ENCODE measurements around the gene MEX3B.

Gene MEX3B

DNA sequence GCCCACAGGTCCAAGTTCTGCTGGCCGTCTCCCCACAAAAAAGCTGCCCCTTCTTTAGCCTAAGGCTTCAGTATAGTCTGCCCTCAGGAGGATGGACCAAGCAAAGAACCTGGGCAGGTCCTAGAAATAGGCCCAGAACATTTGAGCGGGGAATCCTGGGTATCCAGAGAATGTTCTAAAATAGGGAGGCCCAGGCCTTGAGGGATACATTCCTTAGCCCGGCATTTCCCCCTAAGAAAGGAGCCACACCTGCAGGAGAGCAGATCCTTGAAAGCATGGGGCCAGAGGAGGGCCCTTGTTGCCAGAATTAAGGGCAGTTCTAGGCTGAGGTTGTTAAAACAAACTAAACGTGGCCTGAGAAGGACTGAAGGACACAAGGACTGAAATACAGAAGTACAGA, 20.6 kb upstream of the MEX3B start:
- DNase-seq (ENCODE audit: insufficient read length) (no peak), FAIRE-seq (no peak)
- TF ChIP-seq TAF1 (IDR thresholded peaks at IDR 0.05; ENCODE audit: borderline replicate concordance, low read depth, low read length) (no peak), POLR2A (IDR thresholded peaks at IDR 0.05; ENCODE audit: low read depth, low read length) (no peak)

DNA sequence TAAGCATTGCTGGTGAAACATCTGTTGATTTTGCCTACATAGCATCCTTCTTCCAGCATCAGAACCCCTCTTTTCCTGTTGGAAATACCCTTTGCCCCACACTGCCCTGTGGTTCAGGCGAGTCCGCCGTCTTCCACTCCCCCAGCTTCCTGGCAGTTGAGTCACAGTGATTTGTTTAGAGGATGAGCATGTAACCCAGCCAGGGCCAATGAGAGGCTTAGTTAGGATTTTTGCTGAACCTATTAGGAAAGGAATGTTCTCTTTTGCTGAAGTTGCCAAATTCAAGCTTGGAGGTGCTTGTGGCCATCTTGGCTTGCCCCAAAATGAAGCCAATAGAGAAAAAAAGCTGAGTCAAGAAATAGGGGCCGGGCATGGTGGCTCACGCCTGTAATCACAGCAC, 19.0 kb upstream of the MEX3B start:
- no peak for DNase-seq (ENCODE audit: insufficient read length)
- TF ChIP-seq TAF1 (IDR thresholded peaks at IDR 0.05; ENCODE audit: borderline replicate concordance, low read depth, low read length) (no peak), POLR2A (IDR thresholded peaks at IDR 0.05; ENCODE audit: low read depth, low read length) (no peak), POLR2AphosphoS5 (IDR thresholded peaks at IDR 0.05; ENCODE audit: low read depth, low read length) (no peak)
- FAIRE-seq = no peak

DNA sequence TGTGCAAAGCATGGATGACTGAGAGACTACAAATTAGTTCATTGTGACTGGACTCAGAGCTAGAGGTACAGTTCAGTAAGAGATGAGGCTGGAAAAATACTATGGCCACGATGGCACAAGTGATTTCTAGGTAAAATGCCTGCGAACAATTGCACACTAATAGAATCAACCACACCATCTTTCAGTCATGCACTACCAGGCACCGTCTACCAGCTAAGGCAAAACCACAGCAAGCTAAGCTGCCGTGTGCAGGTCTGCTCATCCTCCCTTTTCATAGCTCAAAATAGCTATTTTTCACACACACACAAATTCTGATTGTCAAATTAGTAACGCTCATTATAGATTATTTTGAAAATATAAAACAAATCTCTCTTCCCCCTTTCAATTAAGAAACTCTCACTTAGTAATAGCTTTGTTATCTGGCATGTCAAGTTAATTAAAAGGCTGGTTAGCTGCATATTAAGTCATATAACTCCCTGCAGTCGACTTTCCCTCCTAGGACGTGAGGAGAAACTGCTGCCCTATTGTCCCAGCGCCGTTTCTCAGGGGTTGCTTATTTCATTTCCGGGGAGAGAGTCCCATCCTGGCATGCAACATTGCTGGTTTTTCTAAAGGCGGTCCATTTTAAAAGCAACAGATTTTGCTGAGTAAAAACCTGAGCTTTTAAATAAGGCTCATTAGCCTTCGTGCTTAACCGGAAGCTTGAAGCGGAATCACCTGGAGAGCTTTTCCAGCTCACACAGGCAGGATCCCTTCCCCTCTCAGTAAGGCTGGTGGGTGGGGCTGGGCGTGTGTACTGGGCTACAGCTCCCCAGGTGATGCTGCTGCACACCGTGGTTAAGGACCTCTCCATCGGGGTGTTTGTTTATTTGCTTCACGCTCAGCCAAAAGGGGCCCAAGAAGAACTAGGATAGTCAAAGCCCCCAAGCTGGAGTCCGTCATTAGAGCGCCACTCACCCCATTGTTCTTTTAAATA, 16.9 kb upstream of the MEX3B start:
- DNase-seq (ENCODE audit: insufficient read length) (no peak), FAIRE-seq (no peak)
- TF ChIP-seq POLR2A (IDR thresholded peaks at IDR 0.05; ENCODE audit: low read depth, low read length) (no peak), POLR2AphosphoS5 (IDR thresholded peaks at IDR 0.05; ENCODE audit: low read depth, low read length) (no peak), TAF1 (IDR thresholded peaks at IDR 0.05; ENCODE audit: borderline replicate concordance, low read depth, low read length) (no peak)

DNA sequence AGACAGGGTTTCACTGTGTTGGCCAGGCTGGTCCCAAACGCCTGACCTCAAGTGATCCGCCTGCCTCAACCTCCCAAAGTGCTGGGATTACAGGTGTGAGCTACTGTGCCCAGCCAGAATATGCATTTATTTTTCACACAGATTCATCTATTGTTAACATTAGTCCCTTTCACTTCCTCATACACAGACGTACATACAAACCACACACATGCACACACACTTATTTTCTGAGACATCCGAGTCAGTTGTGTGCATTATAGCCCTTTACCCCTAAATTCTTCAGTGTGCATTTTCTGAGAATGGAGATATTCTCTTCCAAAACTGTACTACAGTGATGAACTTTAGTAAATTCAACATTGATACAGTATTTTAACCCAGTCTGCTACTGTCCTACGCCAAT, 15.0 kb upstream of the MEX3B start:
- DNase-seq (ENCODE audit: insufficient read length) = no peak
- FAIRE-seq = no peak
- TF ChIP-seq TAF1 (IDR thresholded peaks at IDR 0.05; ENCODE audit: borderline replicate concordance, low read depth, low read length) = no peak
- no peak for TF ChIP-seq POLR2A (IDR thresholded peaks at IDR 0.05; ENCODE audit: low read depth, low read length)
- no peak for TF ChIP-seq POLR2AphosphoS5 (IDR thresholded peaks at IDR 0.05; ENCODE audit: low read depth, low read length)

DNA sequence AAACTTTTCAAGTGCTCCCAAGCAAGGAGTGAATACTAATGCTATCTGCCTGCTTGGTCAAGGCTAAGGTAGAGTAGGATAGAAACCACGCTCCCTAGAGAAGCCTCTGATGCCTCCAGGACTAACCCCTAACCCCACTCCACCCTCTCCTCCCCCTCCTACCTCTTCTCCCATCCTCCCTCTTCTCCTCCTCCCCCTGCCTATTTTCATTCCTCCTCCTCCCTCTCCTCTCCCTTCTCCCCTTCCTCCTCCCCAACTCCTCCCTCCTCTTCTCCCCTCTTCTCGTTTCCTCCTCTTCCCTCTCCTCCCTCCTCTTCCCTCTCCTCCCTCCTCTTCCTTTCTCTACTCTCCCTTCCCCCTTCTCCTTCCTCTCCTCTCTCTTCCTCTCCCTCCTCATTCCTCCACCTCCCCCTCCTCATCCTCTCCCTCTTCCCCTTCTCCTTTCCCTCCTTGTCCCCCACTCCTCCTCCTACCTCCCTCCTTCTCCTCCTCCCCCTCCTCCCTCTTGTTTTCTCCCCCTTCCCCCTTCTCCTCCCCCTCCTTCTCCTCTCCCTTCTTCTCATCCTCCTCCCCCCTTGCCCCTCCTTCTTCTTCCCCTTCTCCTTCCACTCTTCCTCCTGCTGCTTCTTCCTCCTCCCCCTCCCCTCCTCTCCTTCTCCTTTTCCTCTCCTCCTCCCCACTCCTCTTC, 12.8 kb upstream of the MEX3B start:
- DNase-seq (ENCODE audit: insufficient read length) (no peak), FAIRE-seq (no peak)
- TF ChIP-seq TAF1 (IDR thresholded peaks at IDR 0.05; ENCODE audit: borderline replicate concordance, low read depth, low read length) (no peak), POLR2A (IDR thresholded peaks at IDR 0.05; ENCODE audit: low read depth, low read length) (no peak), POLR2AphosphoS5 (IDR thresholded peaks at IDR 0.05; ENCODE audit: low read depth, low read length) (no peak)

DNA sequence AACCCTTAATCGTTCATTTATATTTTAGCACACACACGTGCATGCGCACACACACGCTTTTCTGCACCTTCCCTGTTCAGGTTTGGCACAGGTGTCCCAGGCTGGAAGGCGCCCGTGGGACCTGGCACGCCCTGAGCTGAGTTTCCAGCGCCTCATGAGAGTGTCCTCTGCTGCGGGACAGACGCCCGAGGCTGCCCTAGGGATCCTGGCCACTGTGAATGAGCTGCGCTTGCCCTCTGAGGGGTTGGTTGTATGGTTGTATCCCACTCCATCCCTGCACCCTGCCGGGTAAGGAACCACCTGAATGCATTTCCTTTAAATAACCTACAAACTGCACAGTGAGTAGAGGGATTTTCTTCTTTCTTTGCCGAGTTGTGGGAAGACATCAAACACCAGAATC, 12.2 kb upstream of the MEX3B start:
- no peak for DNase-seq (ENCODE audit: insufficient read length)
- no peak for FAIRE-seq

DNA sequence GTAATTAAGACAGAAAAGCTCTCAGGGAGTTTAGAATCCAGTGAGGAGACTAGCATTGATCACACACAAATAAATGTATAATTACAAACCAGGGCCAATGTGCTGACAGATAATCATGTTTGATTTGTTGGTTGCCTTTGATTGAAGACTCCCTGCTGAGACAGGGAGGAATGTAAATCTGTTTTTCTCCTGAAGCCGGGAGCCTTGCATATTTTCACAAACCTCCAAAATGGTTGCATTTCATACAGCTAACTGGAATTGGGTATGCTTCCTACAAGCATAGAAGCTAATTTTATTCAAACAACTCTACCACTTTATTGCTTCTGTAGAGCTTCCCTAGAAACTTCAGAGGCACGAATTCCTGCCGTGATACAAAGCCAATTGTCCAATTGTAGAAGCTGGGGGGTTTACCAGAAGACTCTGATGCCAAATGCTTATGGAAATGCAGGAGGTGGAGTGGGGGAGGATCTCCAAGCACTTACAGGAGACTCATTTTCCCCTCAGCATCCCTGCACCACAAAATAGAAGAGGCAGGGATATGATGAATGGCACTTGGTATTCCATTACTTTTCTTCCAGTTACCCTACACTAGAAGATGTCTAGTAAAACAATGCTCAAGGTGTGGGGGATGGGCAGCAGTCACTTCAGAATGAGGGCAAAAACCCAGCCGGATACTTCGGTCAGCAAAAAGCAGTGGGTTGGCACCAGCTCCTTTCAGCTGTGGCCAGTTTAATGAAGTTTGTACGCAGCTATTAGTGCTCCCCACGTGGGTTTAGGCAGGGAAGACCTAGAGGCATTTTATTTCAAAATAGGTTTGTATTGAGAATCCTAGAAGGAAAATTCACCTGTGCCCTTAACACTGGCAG, 11.4 kb upstream of the MEX3B start:
- DNase-seq (ENCODE audit: insufficient read length) = no peak
- TF ChIP-seq TAF1 (IDR thresholded peaks at IDR 0.05; ENCODE audit: borderline replicate concordance, low read depth, low read length) (no peak), POLR2AphosphoS5 (IDR thresholded peaks at IDR 0.05; ENCODE audit: low read depth, low read length) (no peak), POLR2A (IDR thresholded peaks at IDR 0.05; ENCODE audit: low read depth, low read length) (no peak)
- FAIRE-seq = no peak

More for the DNA sequence above, 12.2 kb upstream of the MEX3B start:
- TF ChIP-seq POLR2AphosphoS5 (IDR thresholded peaks at IDR 0.05; ENCODE audit: low read depth, low read length) (no peak), POLR2A (IDR thresholded peaks at IDR 0.05; ENCODE audit: low read depth, low read length) (no peak)

DNA sequence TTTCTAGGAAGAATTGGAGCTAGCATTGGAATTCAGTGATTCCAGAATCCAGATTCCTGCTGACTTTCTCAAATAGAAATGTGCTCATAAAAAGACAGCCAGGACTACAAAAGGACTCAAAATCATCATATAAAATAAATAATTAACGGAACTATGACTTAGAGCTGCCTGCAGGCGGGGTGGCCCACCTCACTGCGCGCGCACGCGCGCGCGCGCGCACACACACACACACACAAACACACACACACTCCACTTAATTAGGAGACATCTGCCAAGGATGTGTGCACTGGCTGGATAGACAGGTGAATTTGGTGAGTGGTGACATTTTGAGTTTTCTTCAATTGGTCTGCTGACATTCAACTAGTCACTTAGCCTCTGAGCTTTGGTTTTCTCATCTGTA, 6.9 kb upstream of the MEX3B start:
- FAIRE-seq (no peak), DNase-seq (ENCODE audit: insufficient read length) (no peak)
- TF ChIP-seq TAF1 (IDR thresholded peaks at IDR 0.05; ENCODE audit: borderline replicate concordance, low read depth, low read length) (no peak), POLR2AphosphoS5 (IDR thresholded peaks at IDR 0.05; ENCODE audit: low read depth, low read length) (no peak), POLR2A (IDR thresholded peaks at IDR 0.05; ENCODE audit: low read depth, low read length) (no peak)

DNA sequence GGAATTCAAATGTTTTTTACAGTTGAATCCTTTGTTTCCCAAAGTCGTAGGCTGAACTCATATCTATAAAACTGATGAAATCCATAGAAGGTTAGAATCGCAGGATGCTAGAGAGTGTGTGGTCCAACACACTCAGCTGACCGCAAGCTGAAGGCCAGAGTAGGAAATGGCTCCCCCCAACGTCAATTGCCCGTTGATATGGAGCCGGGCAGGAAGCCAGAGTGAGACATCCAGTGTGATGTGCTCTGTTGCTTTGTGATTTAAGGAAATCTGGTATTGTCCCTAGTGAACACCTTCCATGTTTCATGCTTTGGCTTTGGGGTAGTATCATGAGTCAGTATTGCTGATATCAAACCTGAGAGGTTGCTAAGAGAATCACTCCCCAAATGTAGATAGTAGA, 5.8 kb upstream of the MEX3B start:
- DNase-seq (ENCODE audit: insufficient read length) = no peak
- FAIRE-seq = no peak
- TF ChIP-seq TAF1 (IDR thresholded peaks at IDR 0.05; ENCODE audit: borderline replicate concordance, low read depth, low read length) = no peak
- no peak for TF ChIP-seq POLR2A (IDR thresholded peaks at IDR 0.05; ENCODE audit: low read depth, low read length)

DNA sequence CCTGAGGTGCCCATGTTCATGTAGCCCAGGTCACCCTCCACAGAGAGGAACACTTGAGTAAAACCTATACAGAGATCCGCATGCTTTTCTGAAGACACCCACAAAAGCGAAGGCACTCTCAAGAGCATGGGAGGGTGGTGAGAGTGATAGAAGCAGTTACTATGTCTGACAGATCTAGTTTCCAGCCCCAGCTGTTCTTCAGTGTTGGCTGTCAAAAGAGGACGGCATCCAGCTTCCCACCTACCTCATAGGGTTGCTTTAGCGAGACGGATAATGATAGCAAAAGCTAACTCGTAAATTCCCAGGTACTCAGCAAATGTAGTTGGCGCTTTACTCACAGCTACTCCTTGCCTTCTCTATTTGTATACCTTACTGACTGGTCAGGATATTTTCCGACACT, 3.0 kb upstream of the MEX3B start:
- FAIRE-seq (no peak), DNase-seq (ENCODE audit: insufficient read length) (no peak)
- TF ChIP-seq TAF1 (IDR thresholded peaks at IDR 0.05; ENCODE audit: borderline replicate concordance, low read depth, low read length) (no peak), POLR2A (IDR thresholded peaks at IDR 0.05; ENCODE audit: low read depth, low read length) (no peak), POLR2AphosphoS5 (IDR thresholded peaks at IDR 0.05; ENCODE audit: low read depth, low read length) (no peak)
